ENCODE data around the gene CWF19L1.

Gene CWF19L1

GRCh38 chr10:100229819-100230422 is 37.5 kb downstream of the CWF19L1 start:
- Mint-ChIP-seq H3K27ac (peak overlapping the region; percentile 84), H3K9me3 (no peaks in the 10 kb centered on the region), H3K4me1 (ENCODE audit: low read depth) (peaks cover 23% of the 10 kb centered on the region), H3K36me3 (ENCODE audit: low read depth) (peaks cover 26% of the 10 kb centered on the region), H3K27me3 (ENCODE audit: low read depth) (no peaks in the 10 kb centered on the region), H3K4me3 (peak overlapping the region; percentile 92)
- DNase-seq (ENCODE audit: low spot score) = no peak

GRCh38 chr10:100223879-100224278 is 43.6 kb downstream of the CWF19L1 start:
- H3K4me1 Mint-ChIP-seq (ENCODE audit: low read depth) = peaks cover 17% of the 10 kb centered on the region
- no peaks in the 10 kb centered on the region for H3K27me3 Mint-ChIP-seq (ENCODE audit: low read depth)
- H3K36me3 Mint-ChIP-seq (ENCODE audit: low read depth) = peaks cover 39% of the 10 kb centered on the region
- no peak overlapping the region for H3K27ac Mint-ChIP-seq
- no peak overlapping the region for H3K4me3 Mint-ChIP-seq
- DNase-seq (ENCODE audit: low spot score) = no peak
- no peaks in the 10 kb centered on the region for H3K9me3 Mint-ChIP-seq

- peaks cover 11% of the 10 kb centered on the region for H3K4me1 Mint-ChIP-seq (ENCODE audit: low read depth)
- no peak overlapping the region for H3K4me3 Mint-ChIP-seq
- no peaks in the 10 kb centered on the region for H3K27me3 Mint-ChIP-seq (ENCODE audit: low read depth)
- no peaks in the 10 kb centered on the region for H3K9me3 Mint-ChIP-seq
- H3K36me3 Mint-ChIP-seq (ENCODE audit: low read depth) = peaks cover 44% of the 10 kb centered on the region
- DNase-seq (ENCODE audit: low spot score) = no peak
- H3K27ac Mint-ChIP-seq = no peak overlapping the region
Measured at GRCh38 chr10:100222529-100222928, 44.9 kb downstream of the CWF19L1 start.

- DNase-seq (ENCODE audit: low spot score) = no peak
- peaks cover 49% of the 10 kb centered on the region for H3K36me3 Mint-ChIP-seq (ENCODE audit: low read depth)
Measured at GRCh38 chr10:100216006-100216405, 51.4 kb downstream of the CWF19L1 start.

GRCh38 chr10:100209303-100209702 is 58.1 kb downstream of the CWF19L1 start:
- Mint-ChIP-seq H3K4me1 (ENCODE audit: low read depth) (peaks cover 12% of the 10 kb centered on the region), H3K36me3 (ENCODE audit: low read depth) (peaks cover 38% of the 10 kb centered on the region), H3K27me3 (ENCODE audit: low read depth) (no peaks in the 10 kb centered on the region), H3K4me3 (no peak overlapping the region), H3K9me3 (no peaks in the 10 kb centered on the region), H3K27ac (no peak overlapping the region)
- no peak for DNase-seq (ENCODE audit: low spot score)

More at GRCh38 chr10:100216006-100216405, 51.4 kb downstream of the CWF19L1 start:
- H3K4me3 Mint-ChIP-seq = no peak overlapping the region
- H3K27ac Mint-ChIP-seq = no peak overlapping the region
- H3K4me1 Mint-ChIP-seq (ENCODE audit: low read depth) = peaks cover 2% of the 10 kb centered on the region
- H3K9me3 Mint-ChIP-seq = no peaks in the 10 kb centered on the region
- no peaks in the 10 kb centered on the region for H3K27me3 Mint-ChIP-seq (ENCODE audit: low read depth)

GRCh38 chr10:100208276-100208675 is 59.2 kb downstream of the CWF19L1 start:
- Mint-ChIP-seq H3K27me3 (ENCODE audit: low read depth) (no peaks in the 10 kb centered on the region), H3K9me3 (no peaks in the 10 kb centered on the region), H3K36me3 (ENCODE audit: low read depth) (peaks cover 39% of the 10 kb centered on the region), H3K4me3 (no peak overlapping the region), H3K4me1 (ENCODE audit: low read depth) (peaks cover 16% of the 10 kb centered on the region), H3K27ac (no peak overlapping the region)
- no peak for DNase-seq (ENCODE audit: low spot score)

- Mint-ChIP-seq H3K4me1 (ENCODE audit: low read depth) (peaks cover 16% of the 10 kb centered on the region), H3K9me3 (no peaks in the 10 kb centered on the region), H3K36me3 (ENCODE audit: low read depth) (peaks cover 51% of the 10 kb centered on the region), H3K4me3 (no peak overlapping the region), H3K27me3 (ENCODE audit: low read depth) (no peaks in the 10 kb centered on the region), H3K27ac (peak overlapping the region; percentile 72)
- no peak for DNase-seq (ENCODE audit: low spot score)
Measured at GRCh38 chr10:100204370-100204769, 63.1 kb downstream of the CWF19L1 start.

GRCh38 chr10:100201549-100201948 is 65.9 kb downstream of the CWF19L1 start:
- H3K27ac Mint-ChIP-seq = no peak overlapping the region
- H3K27me3 Mint-ChIP-seq (ENCODE audit: low read depth) = no peaks in the 10 kb centered on the region
- H3K9me3 Mint-ChIP-seq = no peaks in the 10 kb centered on the region
- peaks cover 63% of the 10 kb centered on the region for H3K36me3 Mint-ChIP-seq (ENCODE audit: low read depth)
- DNase-seq (ENCODE audit: low spot score) = no peak
- no peak overlapping the region for H3K4me3 Mint-ChIP-seq
- peaks cover 16% of the 10 kb centered on the region for H3K4me1 Mint-ChIP-seq (ENCODE audit: low read depth)

- DNase-seq (ENCODE audit: low spot score) = no peak
- Mint-ChIP-seq H3K36me3 (ENCODE audit: low read depth) (peaks cover 50% of the 10 kb centered on the region), H3K4me1 (ENCODE audit: low read depth) (peaks cover 2% of the 10 kb centered on the region), H3K9me3 (no peaks in the 10 kb centered on the region), H3K27ac (no peak overlapping the region), H3K4me3 (no peak overlapping the region), H3K27me3 (ENCODE audit: low read depth) (no peaks in the 10 kb centered on the region)
Measured at GRCh38 chr10:100194711-100195110, 72.7 kb downstream of the CWF19L1 start.

- Mint-ChIP-seq H3K36me3 (ENCODE audit: low read depth) (peaks cover 50% of the 10 kb centered on the region), H3K4me1 (ENCODE audit: low read depth) (peaks cover 15% of the 10 kb centered on the region), H3K4me3 (no peak overlapping the region), H3K9me3 (no peaks in the 10 kb centered on the region), H3K27ac (no peak overlapping the region), H3K27me3 (ENCODE audit: low read depth) (no peaks in the 10 kb centered on the region)
- DNase-seq (ENCODE audit: low spot score) = no peak
Measured at GRCh38 chr10:100192350-100192749, 75.1 kb downstream of the CWF19L1 start.

GRCh38 chr10:100186253-100187212 is 80.9 kb downstream of the CWF19L1 start:
- Mint-ChIP-seq H3K4me1 (ENCODE audit: low read depth) (peaks cover 52% of the 10 kb centered on the region), H3K4me3 (peak overlapping the region; percentile 98), H3K9me3 (no peaks in the 10 kb centered on the region), H3K27me3 (ENCODE audit: low read depth) (no peaks in the 10 kb centered on the region), H3K36me3 (ENCODE audit: low read depth) (peaks cover 54% of the 10 kb centered on the region), H3K27ac (peak overlapping the region; percentile 95)
- DNase-seq (ENCODE audit: low spot score) = no peak

GRCh38 chr10:100185364-100186252 is 81.8 kb downstream of the CWF19L1 start, which contains the start of gene ERLIN1:
ERLIN1 (minus strand) TSS chr10:100186029; CDS start chr10:100185626, 403 bp downstream.
- Mint-ChIP-seq H3K36me3 (ENCODE audit: low read depth) (peaks cover 49% of the 10 kb centered on the region), H3K27ac (peak within 1 kb of the TSS; percentile 95), H3K4me3 (peak within 1 kb of the TSS; percentile 98), H3K27me3 (ENCODE audit: low read depth) (no peaks in the 10 kb centered on the region), H3K9me3 (no peaks in the 10 kb centered on the region), H3K4me1 (ENCODE audit: low read depth) (peaks cover 55% of the 10 kb centered on the region)
- peak; percentile 96 for DNase-seq (ENCODE audit: low spot score)

- no peaks in the 10 kb centered on the region for H3K9me3 Mint-ChIP-seq
- H3K27ac Mint-ChIP-seq = peak overlapping the region; percentile 95
- H3K4me3 Mint-ChIP-seq = peak overlapping the region; percentile 98
- peaks cover 62% of the 10 kb centered on the region for H3K4me1 Mint-ChIP-seq (ENCODE audit: low read depth)
- no peak for DNase-seq (ENCODE audit: low spot score)
- H3K27me3 Mint-ChIP-seq (ENCODE audit: low read depth) = no peaks in the 10 kb centered on the region
- H3K36me3 Mint-ChIP-seq (ENCODE audit: low read depth) = peaks cover 53% of the 10 kb centered on the region
Measured at GRCh38 chr10:100184840-100185239, 82.6 kb downstream of the CWF19L1 start.
